Transverse colon (tissue), 4 donors: ENCODE results near the gene FAM171A1. TPM values are rescaled to one million over a fixed set of nuclear protein-coding genes. Genes with fewer than 3 reads are reported as not detected.
A peak's percentile ranks its signal among the peaks of the same experiment; 100 is the strongest.

Experiments used
- DNase-seq: peaks from one replicate; pipeline ENCODE4 v3.0.0-alpha.2; 2019
- H3K27ac ChIP-seq, 4 donors: fragments of 200-600 bp; sonication (generic); 2 replicates each; pipeline ENCODE4 v1.5.1; 2016 to 2018; ENCODE audit warnings: inconsistent platforms in 4 of 4
- H3K27me3 ChIP-seq: fragments of 200-600 bp; sonication (generic); 2 replicates; pipeline ENCODE4 v1.5.1; 2017; ENCODE audit warnings: inconsistent platforms
- H3K36me3 ChIP-seq, 4 donors: fragments of 200-600 bp; sonication (generic); 2 replicates each; pipeline ENCODE4 v1.5.1; 2017 to 2019; ENCODE audit warnings: inconsistent platforms in 4 of 4
- H3K4me1 ChIP-seq, 4 donors: fragments of 200-600 bp; sonication (generic); 2 replicates each; pipeline ENCODE4 v1.5.1; 2017 to 2020; ENCODE audit warnings: inconsistent platforms in 4 of 4
- H3K4me3 ChIP-seq, 4 donors: fragments of 200-600 bp; sonication (generic); 1 replicate in 1 of 4; 2 replicates in 3 of 4; pipeline versions ENCODE4 v1.5.1 to v1.6.1; 2017 to 2019; ENCODE audit warnings: inconsistent platforms in 4 of 4
- H3K9me3 ChIP-seq, 2 donors: fragments of 200-600 bp; sonication (generic); 2 replicates each; pipeline ENCODE4 v1.5.1; 2017 to 2019; ENCODE audit warnings: inconsistent platforms in 2 of 2
- CTCF ChIP-seq, 5 experiments: fragments of 200-600 bp in 3 of 5; fragments of 450-650 bp in 2 of 5; sonication (generic) in 3 of 5; IDR thresholded peaks; 1 replicate in 2 of 5; 2 replicates in 3 of 5; pipeline ENCODE4 v1.5.1; 2016 to 2017; ENCODE audit warnings: antibody characterized with exemption in 5 of 5, inconsistent platforms in 3 of 5, mild to moderate bottlenecking in 2 of 5, moderate library complexity in 1 of 5
- EP300 ChIP-seq: sonication (generic); formaldehyde crosslinking; IDR thresholded peaks from one replicate; pipeline ENCODE4 v1.6.1; 2017; ENCODE audit warnings: antibody characterized with exemption, low read depth
- POLR2A ChIP-seq: fragments of 450-650 bp; IDR thresholded peaks from one replicate; pipeline ENCODE4 v1.6.1; 2016; ENCODE audit warnings: antibody characterized with exemption, mild to moderate bottlenecking, moderate library complexity
- POLR2AphosphoS5 ChIP-seq, 3 donors: sonication (generic); formaldehyde crosslinking; IDR thresholded peaks; one replicate each; pipeline ENCODE4 v1.6.1; 2016; ENCODE audit warnings: antibody characterized with exemption in 3 of 3
- WGBS, 2 donors: methylation state at CpG; one replicate each; pipeline ENCODE4 v1.1.5; 2018; ENCODE audit warnings: low coverage in 1 of 2; 5-methylcytosine and 5-hydroxymethylcytosine counted together
- in situ Hi-C, 4 donors: fragments of 200-750 bp; cut with MboI; loops; one replicate each; pipeline versions ENCODE4 v1.15.0 to v1.15.1; 2017; ENCODE audit warnings: low sequenced_read_pairs in 3 of 4, low pct_ligation_motif_present in 1 of 4, low pct_unique_long_range_greater_than_20kb in 1 of 4
- intact Hi-C: fragments of 100-400 bp; cut with DNase I; formaldehyde crosslinking; loops from one replicate; pipeline ENCODE4 v1.15.1; 2023; ENCODE audit warnings: low total_unique reads
- total RNA-seq, 4 donors: library from RNA; depleted of rRNA; stranded (reverse); fragments of >200 nt; gene quantifications; one replicate each; pipeline ENCODE4 v1.1.0, GENCODE V29; 2016

The FAM171A1 gene
- total RNA-seq, 4 donors from 2014 or later, result 29.2 to 42.2 (median 38.2) TPM

GRCh38 chr10:15315286-15315685, 55.8 kb downstream of the FAM171A1 start:
- H3K36me3 ChIP-seq, result no peaks in the 10 kb centered on the region
- no peak for DNase-seq
- no peaks in the 10 kb centered on the region for H3K27me3 ChIP-seq
- in situ Hi-C loops (no loop called here), intact Hi-C loops (no loop called here)
- TF ChIP-seq CTCF (IDR thresholded peaks at IDR 0.05) (no peak), POLR2AphosphoS5 (IDR thresholded peaks at IDR 0.05) (no peak), POLR2A (no peak), EP300 (no peak)
- H3K9me3 ChIP-seq, result no peaks in the 10 kb centered on the region
- H3K4me3 ChIP-seq, result no peak overlapping the region
- H3K4me1 ChIP-seq, result peaks cover 0 to 38% (median 19%) of the 10 kb centered on the region in 4 donors
- H3K27ac ChIP-seq, result no peak overlapping the region
- WGBS, 2 donors, result 86 to 90% methylated on average over 6 to 8 of the region's 8 CpGs

- H3K27me3 ChIP-seq, result no peaks in the 10 kb centered on the region
- intact Hi-C loops, result no loop called here
- WGBS, 2 donors, result 89 to 96% methylated on average over 6 to 17 of the region's 17 CpGs
- TF ChIP-seq POLR2A (no peak), POLR2AphosphoS5 (IDR thresholded peaks at IDR 0.05) (no peak), EP300 (no peak)
- DNase-seq, result no peak
- in situ Hi-C loops, result no loop called here
- H3K27ac ChIP-seq, result no peak overlapping the region
- H3K36me3 ChIP-seq, result no peaks in the 10 kb centered on the region
- H3K9me3 ChIP-seq, result no peaks in the 10 kb centered on the region
- no peak overlapping the region for H3K4me3 ChIP-seq
- peaks cover 0 to 38% (median 19%) of the 10 kb centered on the region in 4 donors for H3K4me1 ChIP-seq
These were observed 56.5 kb downstream of the FAM171A1 start for GRCh38 chr10:15314482-15315045.

GRCh38 chr10:15313843-15314242, 57.2 kb downstream of the FAM171A1 start:
- 47% methylated on average over 13 of the region's 13 CpGs; no CpG with 5 or more reads in 1 of the 2 donors for WGBS, 2 donors
- Histone ChIP-seq H3K4me1 (peaks cover 0 to 38% (median 19%) of the 10 kb centered on the region in 4 donors), H3K27ac (peak overlapping the region in 3 of 4 donors; percentile 17 to 44 (median 28)), H3K4me3 (peak overlapping the region in 1 of 4 donors; percentile 5), H3K27me3 (no peaks in the 10 kb centered on the region), H3K9me3 (no peaks in the 10 kb centered on the region), H3K36me3 (no peaks in the 10 kb centered on the region)
- no peak for TF ChIP-seq POLR2A
- TF ChIP-seq EP300, result no peak
- no peak for TF ChIP-seq CTCF (IDR thresholded peaks at IDR 0.05)
- no peak for TF ChIP-seq POLR2AphosphoS5 (IDR thresholded peaks at IDR 0.05)
- DNase-seq, result no peak
- intact Hi-C loops, result no loop called here
- in situ Hi-C loops, result no loop called here

- WGBS, 2 donors, result 67 to 71% methylated on average over 1 to 4 of the region's 4 CpGs
- Histone ChIP-seq H3K36me3 (no peaks in the 10 kb centered on the region), H3K27ac (peak overlapping the region; percentile 21 to 44 (median 26)), H3K9me3 (no peaks in the 10 kb centered on the region), H3K4me3 (no peak overlapping the region), H3K27me3 (no peaks in the 10 kb centered on the region), H3K4me1 (peaks cover 0 to 38% (median 19%) of the 10 kb centered on the region in 4 donors)
- no peak for DNase-seq
- intact Hi-C loops, result no loop called here
- in situ Hi-C loops, result no loop called here
- TF ChIP-seq EP300 (no peak), POLR2AphosphoS5 (IDR thresholded peaks at IDR 0.05) (no peak), POLR2A (no peak), CTCF (IDR thresholded peaks at IDR 0.05) (no peak)
These were observed 58.0 kb downstream of the FAM171A1 start for GRCh38 chr10:15313047-15313446.
